Keratinocyte (primary cell): ENCODE data around the gene RPRD1B. TPM values are rescaled to one million over a fixed set of nuclear protein-coding genes. Genes with fewer than 3 reads are reported as not detected.

Experiments
- DNase-seq: peaks from one replicate; pipeline ENCODE4 v3.0.0-alpha.2; 2011; ENCODE audit warnings: low read depth, missing footprints, low spot score
- FAIRE-seq: peaks from 2 replicates; lab custom pipeline; 2011; peaks lifted over from hg19 to GRCh38; lab: Jason Lieb, UNC
- H2AFZ ChIP-seq: 2 replicates; pipeline ENCODE4 v1.6.0; 2012; ENCODE audit warnings: low read length, control low read depth, inconsistent platforms; ENCODE audit not compliant: control insufficient read depth
- H3K27ac ChIP-seq: 2 replicates; pipeline ENCODE4 v1.5.1; 2011; ENCODE audit warnings: low read length; ENCODE audit not compliant: control insufficient read depth, insufficient read depth
- H3K27me3 ChIP-seq: 3 replicates; pipeline ENCODE4 v1.6.0; 2011; ENCODE audit warnings: low read length; ENCODE audit not compliant: control insufficient read depth, insufficient read depth; ENCODE audit errors: extremely low read depth
- H3K36me3 ChIP-seq, 2 experiments: 2 replicates in 1 of 2; 3 replicates in 1 of 2; pipeline ENCODE4 v1.5.1; 2011; ENCODE audit warnings: low read length in 2 of 2, mild to moderate bottlenecking in 1 of 2; ENCODE audit not compliant: control insufficient read depth in 2 of 2, insufficient read depth in 2 of 2; ENCODE audit errors: extremely low read depth in 1 of 2
- H3K4me1 ChIP-seq: 3 replicates; pipeline ENCODE4 v1.5.1; 2011; ENCODE audit warnings: low read length; ENCODE audit not compliant: control insufficient read depth, insufficient read depth; ENCODE audit errors: extremely low read depth
- H3K4me2 ChIP-seq: 3 replicates; pipeline ENCODE4 v1.6.0; 2011; ENCODE audit warnings: low read depth, low read length; ENCODE audit not compliant: control insufficient read depth, insufficient read depth; ENCODE audit errors: extremely low read depth
- H3K4me3 ChIP-seq, 3 experiments: fragments of 200-600 bp in 1 of 3; sonication (generic) in 1 of 3; 2 replicates in 2 of 3; 3 replicates in 1 of 3; pipeline ENCODE4 v1.5.1; 2011 to 2016; ENCODE audit warnings: low read length in 3 of 3, mild to moderate bottlenecking in 3 of 3, control low read depth in 2 of 3, inconsistent platforms in 1 of 3, low read depth in 1 of 3, mixed read lengths in 1 of 3, mixed run types in 1 of 3, moderate library complexity in 1 of 3; ENCODE audit not compliant: control insufficient read depth in 2 of 3, insufficient read depth in 2 of 3; ENCODE audit errors: extremely low read depth in 1 of 3
- H3K79me2 ChIP-seq: 2 replicates; pipeline ENCODE4 v1.6.0; 2012; ENCODE audit warnings: low read length; ENCODE audit not compliant: control insufficient read depth, insufficient read depth
- H3K9ac ChIP-seq: 3 replicates; pipeline ENCODE4 v1.6.0; 2011; ENCODE audit warnings: low read length; ENCODE audit not compliant: control insufficient read depth, insufficient read depth; ENCODE audit errors: extremely low read depth
- H3K9me1 ChIP-seq: 3 replicates; pipeline ENCODE4 v1.6.0; 2011; ENCODE audit warnings: low read length; ENCODE audit not compliant: control insufficient read depth, insufficient read depth; ENCODE audit errors: extremely low read depth
- H3K9me3 ChIP-seq: 2 replicates; pipeline ENCODE4 v1.5.1; 2012; ENCODE audit warnings: low read depth, low read length; ENCODE audit not compliant: control insufficient read depth
- H4K20me1 ChIP-seq: 3 replicates; pipeline ENCODE4 v1.6.0; 2011; ENCODE audit warnings: low read length; ENCODE audit not compliant: control insufficient read depth, insufficient read depth; ENCODE audit errors: extremely low read depth
- EZH2 ChIP-seq: IDR thresholded peaks from one replicate; pipeline ENCODE4 v1.6.1; 2012; ENCODE audit warnings: inconsistent platforms, mild to moderate bottlenecking, low read length, moderate library complexity
- dilution Hi-C: fragments of 300-500 bp; cut with MboI; formaldehyde crosslinking; loops from one replicate; pipeline ENCODE4 v1.7.0; 2020; ENCODE audit warnings: low sequenced_read_pairs; ENCODE audit not compliant: extremely low pct_ligation_motif_present
- polyA plus RNA-seq, 5 experiments: library from polyadenylated mRNA; depleted of rRNA in 3 of 5; stranded (reverse) in 3 of 5; stranded (forward) in 1 of 5; unstranded in 1 of 5; fragments of >200 nt; gene quantifications; 1 replicate in 1 of 5; 2 replicates in 3 of 5; 3 replicates in 1 of 5; pipeline versions ENCODE4 v1.2.1 to v1.2.3, GENCODE V29; 2011 to 2012; ENCODE audit warnings: missing spikeins in 2 of 5, low read depth in 1 of 5, low replicate concordance in 1 of 5
- TF ChIP-seq, protein P1 (sequence below), 3 experiments: IDR thresholded peaks in 1 of 3; conservative IDR thresholded peaks in 1 of 3; optimal IDR thresholded peaks in 1 of 3; 2 replicates in 2 of 3; 3 replicates in 1 of 3; pipeline versions ENCODE3 to v1.5.1; 2011; ENCODE audit warnings: low read length in 3 of 3, mild to moderate bottlenecking in 3 of 3, moderate library complexity in 2 of 3, control low read depth in 1 of 3, inconsistent platforms in 1 of 3; ENCODE audit not compliant: insufficient read depth in 2 of 3; ENCODE audit errors: extremely low read depth in 1 of 3

The RPRD1B gene
- polyA plus RNA-seq, 1 donor (not counting 4 experiments of a cell fraction or from before 2014, with no cell fraction given): 19.9 TPM

DNA sequence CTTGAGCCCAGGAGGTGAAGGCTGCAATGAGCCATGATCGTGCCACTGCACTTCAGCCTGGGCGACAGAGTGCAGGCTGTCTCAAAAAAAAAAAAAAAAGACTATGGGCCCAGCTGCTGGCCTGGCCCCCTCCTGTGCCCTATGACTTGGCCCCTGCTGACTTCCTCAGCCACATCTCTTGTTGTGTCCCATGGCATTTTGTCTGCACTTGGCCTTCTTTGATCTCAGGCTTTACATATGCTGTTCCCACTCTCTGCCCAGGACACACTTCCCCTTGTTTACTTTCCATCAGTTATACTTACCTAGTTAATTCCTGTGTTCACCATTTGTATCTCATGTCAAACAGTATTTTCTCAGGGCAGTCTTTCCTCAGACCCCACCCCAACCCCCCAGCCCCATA, 44.5 kb downstream of the RPRD1B start:
- Histone ChIP-seq H3K9me3 (no peaks in the 10 kb centered on the region), H4K20me1 (peaks cover 5% of the 10 kb centered on the region), H3K9ac (no peak overlapping the region), H3K4me2 (no peak overlapping the region), H3K36me3 (peaks cover 8 to 12% of the 10 kb centered on the region in 2 experiments), H3K79me2 (peaks cover 14% of the 10 kb centered on the region), H3K4me3 (no peak overlapping the region), H3K27ac (no peak overlapping the region), H3K27me3 (no peaks in the 10 kb centered on the region), H3K9me1 (no peaks in the 10 kb centered on the region), H2AFZ (no peak overlapping the region), H3K4me1 (no peaks in the 10 kb centered on the region)
- dilution Hi-C loops: no loop called here
- no peak for TF ChIP-seq EZH2
- TF ChIP-seq, protein P1, sequence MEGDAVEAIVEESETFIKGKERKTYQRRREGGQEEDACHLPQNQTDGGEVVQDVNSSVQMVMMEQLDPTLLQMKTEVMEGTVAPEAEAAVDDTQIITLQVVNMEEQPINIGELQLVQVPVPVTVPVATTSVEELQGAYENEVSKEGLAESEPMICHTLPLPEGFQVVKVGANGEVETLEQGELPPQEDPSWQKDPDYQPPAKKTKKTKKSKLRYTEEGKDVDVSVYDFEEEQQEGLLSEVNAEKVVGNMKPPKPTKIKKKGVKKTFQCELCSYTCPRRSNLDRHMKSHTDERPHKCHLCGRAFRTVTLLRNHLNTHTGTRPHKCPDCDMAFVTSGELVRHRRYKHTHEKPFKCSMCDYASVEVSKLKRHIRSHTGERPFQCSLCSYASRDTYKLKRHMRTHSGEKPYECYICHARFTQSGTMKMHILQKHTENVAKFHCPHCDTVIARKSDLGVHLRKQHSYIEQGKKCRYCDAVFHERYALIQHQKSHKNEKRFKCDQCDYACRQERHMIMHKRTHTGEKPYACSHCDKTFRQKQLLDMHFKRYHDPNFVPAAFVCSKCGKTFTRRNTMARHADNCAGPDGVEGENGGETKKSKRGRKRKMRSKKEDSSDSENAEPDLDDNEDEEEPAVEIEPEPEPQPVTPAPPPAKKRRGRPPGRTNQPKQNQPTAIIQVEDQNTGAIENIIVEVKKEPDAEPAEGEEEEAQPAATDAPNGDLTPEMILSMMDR (optimal IDR thresholded peaks at IDR 0.05 in 1 of 3, IDR thresholded peaks at IDR 0.05 in 1 of 3, conservative IDR thresholded peaks at IDR 0.05 in 1 of 3; ENCODE audit: extremely low read depth in 1 of 3, insufficient read depth in 2 of 3, low read length in 3 of 3): no peak
- DNase-seq (no peak), FAIRE-seq (no peak)

DNA sequence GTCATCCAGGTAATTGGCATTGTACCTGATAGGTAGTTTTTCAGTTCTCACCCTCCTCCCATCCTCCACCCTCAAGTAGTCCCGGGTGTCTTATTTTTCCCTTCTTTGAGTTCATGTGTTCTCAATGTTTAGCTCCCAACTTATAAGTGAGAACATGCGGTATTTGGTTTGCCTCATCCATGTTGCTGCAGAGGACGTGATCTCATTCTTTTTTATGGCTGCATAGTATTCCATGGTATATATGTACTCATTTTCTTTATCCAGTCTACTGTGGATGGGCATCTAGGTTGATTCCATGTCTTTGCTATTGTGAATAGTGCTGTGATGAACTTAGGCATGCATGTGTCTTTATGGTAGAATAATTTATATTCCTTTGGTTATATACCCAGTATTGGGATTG, 45.8 kb downstream of the RPRD1B start:
- Histone ChIP-seq H3K9ac (no peak overlapping the region), H3K4me1 (no peaks in the 10 kb centered on the region), H3K36me3 (peaks cover 8 to 14% of the 10 kb centered on the region in 2 experiments), H4K20me1 (no peaks in the 10 kb centered on the region), H3K4me2 (no peak overlapping the region), H2AFZ (no peak overlapping the region), H3K27ac (no peak overlapping the region), H3K27me3 (no peaks in the 10 kb centered on the region), H3K9me1 (no peaks in the 10 kb centered on the region), H3K4me3 (no peak overlapping the region), H3K79me2 (peaks cover 14% of the 10 kb centered on the region), H3K9me3 (no peaks in the 10 kb centered on the region)
- FAIRE-seq: no peak
- TF ChIP-seq EZH2: no peak
- TF ChIP-seq, protein P1 (optimal IDR thresholded peaks at IDR 0.05 in 1 of 3, IDR thresholded peaks at IDR 0.05 in 1 of 3, conservative IDR thresholded peaks at IDR 0.05 in 1 of 3; ENCODE audit: extremely low read depth in 1 of 3, insufficient read depth in 2 of 3, low read length in 3 of 3): no peak
- dilution Hi-C loops: no loop called here
- DNase-seq: no peak
